OCI-LY7 (cell line): ENCODE measurements around the gene PTPRZ1. TPM values are rescaled to one million over a fixed set of nuclear protein-coding genes. Genes with fewer than 3 reads are reported as not detected.

ENCODE experiments used
- BruUV-seq: library from RNA; stranded (reverse); fragments of 400-500 nt; replicated peaks from 2 replicates; lab custom pipeline; 2021; lab: Mats Ljungman, UMichigan
- CTCF ChIA-PET: fragments of 300-600 bp; sonication (Branson Sonifier 250); formaldehyde crosslinking; loops from one replicate; lab custom pipeline; 2022; ENCODE audit warnings: antibody characterized with exemption; ENCODE audit not compliant: unreplicated experiment; lab: Charles Lee
- POLR2A ChIA-PET: fragments of 300-600 bp; sonication (Branson Sonifier 250); formaldehyde crosslinking; loops from one replicate; lab custom pipeline; 2022; ENCODE audit warnings: antibody characterized with exemption; lab: Charles Lee
- DNase-seq: peaks from one replicate; pipeline ENCODE4 v3.0.0-alpha.2; 2015; ENCODE audit warnings: low spot score
- H2AFZ ChIP-seq: fragments of 200-600 bp; sonication (generic), shearing (Covaris generic); 2 replicates; pipeline ENCODE4 v1.6.1; 2014; ENCODE audit warnings: mild to moderate bottlenecking, antibody characterized with exemption, low read length, moderate library complexity
- H3K27ac ChIP-seq: fragments of 200-600 bp; sonication (generic); 2 replicates; pipeline ENCODE4 v1.5.1; 2014; ENCODE audit warnings: mixed run types, low read depth, mild to moderate bottlenecking, moderate library complexity, low read length, inconsistent platforms; ENCODE audit not compliant: poor library complexity, severe bottlenecking
- H3K36me3 ChIP-seq: fragments of 200-600 bp; sonication (generic); 2 replicates; pipeline ENCODE4 v1.6.1; 2014; ENCODE audit warnings: mild to moderate bottlenecking, antibody characterized with exemption, low read length, moderate library complexity, mixed read lengths; ENCODE audit not compliant: insufficient read depth
- H3K4me1 ChIP-seq: fragments of 200-600 bp; sonication (generic); 2 replicates; pipeline ENCODE4 v1.5.1; 2014; ENCODE audit warnings: mild to moderate bottlenecking, low read length; ENCODE audit not compliant: insufficient read depth, poor library complexity, severe bottlenecking
- H3K4me2 ChIP-seq: fragments of 200-600 bp; sonication (generic); 2 replicates; pipeline ENCODE4 v1.6.1; 2014; ENCODE audit warnings: mild to moderate bottlenecking, low read length
- H3K4me3 ChIP-seq: fragments of 200-600 bp; sonication (generic); 2 replicates; pipeline ENCODE4 v1.5.1; 2014; ENCODE audit warnings: mild to moderate bottlenecking, low read depth, low read length; ENCODE audit not compliant: poor library complexity, severe bottlenecking
- H3K79me2 ChIP-seq: fragments of 200-600 bp; sonication (generic); 2 replicates; pipeline ENCODE4 v1.6.1; 2016; ENCODE audit warnings: low read depth, mild to moderate bottlenecking, low read length, moderate library complexity, mixed read lengths; ENCODE audit not compliant: insufficient read depth
- H3K9me2 ChIP-seq: fragments of 200-600 bp; sonication (generic); 2 replicates; pipeline ENCODE4 v1.6.1; 2016; ENCODE audit warnings: mild to moderate bottlenecking, low read length, mixed read lengths; ENCODE audit not compliant: insufficient read depth
- H3K9me3 ChIP-seq: fragments of 200-600 bp; sonication (generic); 2 replicates; pipeline ENCODE4 v1.6.1; 2014; ENCODE audit warnings: mild to moderate bottlenecking, mixed run types, low read length, mixed read lengths
- H4K20me1 ChIP-seq: fragments of 200-600 bp; sonication (generic); 2 replicates; pipeline ENCODE4 v1.6.1; 2014; ENCODE audit warnings: mild to moderate bottlenecking, antibody characterized with exemption, low read length, moderate library complexity, mixed read lengths; ENCODE audit not compliant: insufficient read depth
- CTCF ChIP-seq: fragments of 200-600 bp; sonication (generic); conservative IDR thresholded peaks from 2 replicates; pipeline ENCODE4 v1.5.1; 2014; ENCODE audit warnings: mild to moderate bottlenecking, antibody characterized with exemption, low read length, moderate library complexity, mixed read lengths
- EZH2phosphoT487 ChIP-seq: fragments of 200-600 bp; sonication (generic); IDR thresholded peaks from 2 replicates; pipeline ENCODE4 v1.6.1; 2018; ENCODE audit warnings: low read depth, borderline replicate concordance, mild to moderate bottlenecking, mixed run types, antibody characterized with exemption, low read length, moderate library complexity, mixed read lengths
- intact Hi-C: fragments of 100-400 bp; cut with micrococcal nuclease; formaldehyde crosslinking; loops from one replicate; pipeline ENCODE4 v1.10.0; 2022; ENCODE audit not compliant: unreplicated experiment
- total RNA-seq, 2 experiments: library from RNA; depleted of rRNA in 1 of 2; stranded (reverse); fragments of >200 nt in 1 of 2; shearing (Covaris generic) in 1 of 2; gene quantifications; 2 replicates each; pipeline ENCODE4 v1.2.3, GENCODE V29; 2014 to 2022

The PTPRZ1 gene
- total RNA-seq, 2 experiments from 2014 or later = not detected

- no peaks in the 10 kb centered on the region for H3K79me2 ChIP-seq
- DNase-seq = no peak
- POLR2A ChIA-PET = no interaction called here
- H3K4me3 ChIP-seq = no peak overlapping the region
- H3K36me3 ChIP-seq = no peaks in the 10 kb centered on the region
- no peak overlapping the region for H3K4me2 ChIP-seq
- H4K20me1 ChIP-seq = no peaks in the 10 kb centered on the region; the same call in 1 of the 2 replicates
- CTCF ChIA-PET = no interaction called here
- no peaks in the 10 kb centered on the region for H3K9me2 ChIP-seq
- no peak overlapping the region for H2AFZ ChIP-seq
- TF ChIP-seq EZH2phosphoT487 = no peak
- no peak overlapping the region for H3K27ac ChIP-seq
- no TSS peak for BruUV-seq
- H3K9me3 ChIP-seq = no peaks in the 10 kb centered on the region
- no peaks in the 10 kb centered on the region for H3K4me1 ChIP-seq
- intact Hi-C loops = no loop called here
Observed at GRCh38 chr7:122068046-122068445, 195.1 kb downstream of the PTPRZ1 start.

- no peak for TF ChIP-seq CTCF
- TF ChIP-seq EZH2phosphoT487 = no peak
- no peaks in the 10 kb centered on the region; the same call in 1 of the 2 replicates for H4K20me1 ChIP-seq
- BruUV-seq = no TSS peak
- no peaks in the 10 kb centered on the region for H3K9me2 ChIP-seq
- CTCF ChIA-PET = no interaction called here
- no peaks in the 10 kb centered on the region for H3K36me3 ChIP-seq
- no peak for DNase-seq
- H3K4me3 ChIP-seq = no peak overlapping the region
- H3K4me2 ChIP-seq = no peak overlapping the region
- H3K9me3 ChIP-seq = no peaks in the 10 kb centered on the region
- H3K4me1 ChIP-seq = no peaks in the 10 kb centered on the region
- H2AFZ ChIP-seq = no peak overlapping the region
- no peak overlapping the region for H3K27ac ChIP-seq
- no peaks in the 10 kb centered on the region for H3K79me2 ChIP-seq
- intact Hi-C loops = no loop called here
- POLR2A ChIA-PET = no interaction called here
Observed at GRCh38 chr7:122068999-122069398, 196.0 kb downstream of the PTPRZ1 start.

- H3K4me1 ChIP-seq = no peaks in the 10 kb centered on the region
- POLR2A ChIA-PET = interaction anchor here (0.7 kb wide), 1 partner anchor 272 kb away, joined by 3 read pairs; no protein-coding TSS in a partner anchor
Observed at GRCh38 chr7:122070062-122070461, 197.1 kb downstream of the PTPRZ1 start.

More at GRCh38 chr7:122070062-122070461, 197.1 kb downstream of the PTPRZ1 start:
- TF ChIP-seq CTCF (no peak), EZH2phosphoT487 (no peak)
- no peaks in the 10 kb centered on the region for H3K36me3 ChIP-seq
- no peak overlapping the region for H3K4me2 ChIP-seq
- H3K79me2 ChIP-seq = no peaks in the 10 kb centered on the region
- H2AFZ ChIP-seq = no peak overlapping the region
- no peak overlapping the region for H3K4me3 ChIP-seq
- no peak overlapping the region for H3K27ac ChIP-seq
- no peaks in the 10 kb centered on the region for H3K9me2 ChIP-seq
- no TSS peak for BruUV-seq
- no peaks in the 10 kb centered on the region for H3K9me3 ChIP-seq
- intact Hi-C loops = no loop called here
- no peaks in the 10 kb centered on the region; the same call in 1 of the 2 replicates for H4K20me1 ChIP-seq
- DNase-seq = no peak
- CTCF ChIA-PET = interaction anchor here (0.5 kb wide), 1 partner anchor 21 kb away, joined by 3 read pairs; no protein-coding TSS in a partner anchor
